HG02610 (cell line): ENCODE results near the gene ZNF473.
"Not testable (repeated sequence)": the region's sequence is repeated elsewhere in the genome, so short reads cannot be mapped to it uniquely, and the experiment has no call there.

Experiments used
- ATAC-seq: cut with Tn5 transposase; IDR thresholded peaks from one replicate; pipeline ENCODE4 v1.9.1; 2021; ENCODE audit warnings: mild to moderate bottlenecking, moderate library complexity; ENCODE audit not compliant: unreplicated experiment

The ZNF473 gene

GRCh38 chr19:50097884-50098283 lies 72.1 kb downstream of the ZNF473 start:
- ATAC-seq = not testable (repeated sequence)

- ATAC-seq = not testable (repeated sequence)
These were observed 73.1 kb downstream of the ZNF473 start for GRCh38 chr19:50098892-50099291.

- not testable (repeated sequence) for ATAC-seq
These were observed 73.9 kb downstream of the ZNF473 start for GRCh38 chr19:50099696-50100095.

GRCh38 chr19:50100946-50101345 lies 75.1 kb downstream of the ZNF473 start:
- not testable (repeated sequence) for ATAC-seq
